ENCODE data around the gene ZSCAN2.
A peak's percentile ranks its signal among the peaks of the same experiment; 100 is the strongest.

DNA sequence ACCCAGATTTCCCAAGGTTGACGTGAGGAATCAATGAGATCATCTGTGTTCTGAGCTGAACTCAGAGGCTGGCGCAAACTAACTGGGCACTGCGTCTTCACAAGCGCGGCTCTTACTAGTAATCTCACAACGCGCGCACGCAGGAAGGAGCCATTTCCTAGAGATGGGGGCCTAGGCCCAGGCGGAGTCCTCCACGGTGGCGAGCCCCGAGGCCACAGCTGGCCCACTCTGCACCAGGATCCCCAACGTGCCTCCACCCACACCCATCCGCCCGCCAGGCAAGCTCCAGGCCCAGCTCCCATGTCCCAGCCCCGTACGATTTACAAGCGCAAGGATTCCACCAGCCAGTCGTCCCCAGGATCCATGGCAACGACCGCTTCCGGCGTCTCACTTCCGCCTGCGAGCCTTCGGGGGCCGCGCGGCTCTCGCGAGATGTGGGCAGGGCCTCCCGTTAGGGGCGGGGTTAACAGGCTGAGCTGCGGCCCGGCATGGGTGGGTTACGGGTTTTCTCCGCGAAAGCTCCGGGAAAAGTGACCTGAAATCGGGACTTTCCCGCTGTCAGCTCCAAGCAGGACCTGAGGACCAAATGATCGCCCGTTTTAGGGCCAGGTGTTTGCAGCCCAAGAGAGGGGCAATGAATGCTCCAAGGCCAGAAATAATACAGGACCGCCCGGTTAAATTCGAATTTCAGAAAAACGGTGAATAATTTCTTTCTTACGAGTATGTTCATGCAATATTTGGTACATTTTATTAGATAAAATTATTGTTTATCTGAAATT is 53.3 kb downstream of the ZSCAN2 start, which contains the start of gene WDR73:
- TF ChIP-seq CHD2 (IDR thresholded peaks at IDR 0.05; ENCODE audit: low read length) (peak; percentile 100), SP1 (IDR thresholded peaks at IDR 0.05; ENCODE audit: low read depth, low read length) (no peak)

Data from H1 (cell line).